Astrocyte (in vitro differentiated cells and primary cell): ENCODE results near the gene CYP2B6. TPM values are rescaled to one million over a fixed set of nuclear protein-coding genes. Genes with fewer than 3 reads are reported as not detected.
A peak's percentile ranks its signal among the peaks of the same experiment; 100 is the strongest.

Experiments
- DNase-seq: peaks from one replicate; pipeline ENCODE4 v3.0.0-alpha.2; 2010; ENCODE audit warnings: low read depth
- FAIRE-seq: peaks from 2 replicates; lab custom pipeline; 2011; peaks lifted over from hg19 to GRCh38; lab: Jason Lieb, UNC
- H2AFZ ChIP-seq: 2 replicates; pipeline ENCODE4 v1.6.0; 2012; ENCODE audit warnings: low read depth, low read length, inconsistent platforms
- H3K27ac ChIP-seq: 2 replicates; pipeline ENCODE4 v1.5.1; 2011; ENCODE audit warnings: low read depth, low read length, inconsistent platforms
- H3K27me3 ChIP-seq: 2 replicates; pipeline ENCODE4 v1.6.0; 2011; ENCODE audit warnings: low read length, inconsistent platforms; ENCODE audit not compliant: insufficient read depth
- H3K36me3 ChIP-seq: 2 replicates; pipeline ENCODE4 v1.5.1; 2011; ENCODE audit warnings: low read length, inconsistent platforms; ENCODE audit not compliant: insufficient read depth
- H3K4me1 ChIP-seq: 2 replicates; pipeline ENCODE4 v1.5.1; 2011; ENCODE audit warnings: low read length, inconsistent platforms; ENCODE audit not compliant: insufficient read depth
- H3K4me2 ChIP-seq: 2 replicates; pipeline ENCODE4 v1.6.0; 2012; ENCODE audit warnings: low read length, inconsistent platforms
- H3K4me3 ChIP-seq: 2 replicates; pipeline ENCODE4 v1.5.1; 2011; ENCODE audit warnings: low read depth, mild to moderate bottlenecking, low read length, inconsistent platforms; ENCODE audit not compliant: insufficient read depth
- H3K79me2 ChIP-seq: 2 replicates; pipeline ENCODE4 v1.6.0; 2012; ENCODE audit warnings: mild to moderate bottlenecking, low read length, inconsistent platforms; ENCODE audit not compliant: insufficient read depth
- H3K9ac ChIP-seq: 2 replicates; pipeline ENCODE4 v1.6.0; 2012; ENCODE audit warnings: mild to moderate bottlenecking, low read length, inconsistent platforms
- H3K9me3 ChIP-seq: 2 replicates; pipeline ENCODE4 v1.5.1; 2012; ENCODE audit warnings: low read depth, mild to moderate bottlenecking, low read length, inconsistent platforms; ENCODE audit not compliant: insufficient read depth
- H4K20me1 ChIP-seq: 2 replicates; pipeline ENCODE4 v1.6.0; 2012; ENCODE audit warnings: low read length, inconsistent platforms; ENCODE audit not compliant: insufficient read depth
- H3K27ac Mint-ChIP-seq: one replicate; pipeline ENCODE4 v1.8.0; 2021; ENCODE audit warnings: mild to moderate bottlenecking, mixed read lengths; ENCODE audit not compliant: unreplicated experiment
- H3K27me3 Mint-ChIP-seq: one replicate; pipeline ENCODE4 v1.8.0; 2021; ENCODE audit warnings: low read depth, mixed read lengths; ENCODE audit not compliant: unreplicated experiment
- H3K36me3 Mint-ChIP-seq: one replicate; pipeline ENCODE4 v1.8.0; 2021; ENCODE audit warnings: low read depth, mixed read lengths; ENCODE audit not compliant: unreplicated experiment
- H3K4me1 Mint-ChIP-seq: one replicate; pipeline ENCODE4 v1.8.0; 2021; ENCODE audit warnings: low read depth, mixed read lengths; ENCODE audit not compliant: unreplicated experiment
- H3K4me3 Mint-ChIP-seq: one replicate; pipeline ENCODE4 v1.8.0; 2021; ENCODE audit warnings: mild to moderate bottlenecking, moderate library complexity, mixed read lengths; ENCODE audit not compliant: unreplicated experiment
- H3K9me3 Mint-ChIP-seq: one replicate; pipeline ENCODE4 v1.8.0; 2021; ENCODE audit warnings: mild to moderate bottlenecking, mixed read lengths; ENCODE audit not compliant: unreplicated experiment
- CTCF ChIP-seq: IDR thresholded peaks from 2 replicates; pipeline ENCODE4 v1.5.1; 2011; ENCODE audit warnings: low read depth, mild to moderate bottlenecking, inconsistent platforms, low read length, moderate library complexity; ENCODE audit not compliant: insufficient read depth
- EZH2 ChIP-seq: IDR thresholded peaks from 2 replicates; pipeline ENCODE4 v1.6.1; 2012; ENCODE audit warnings: mild to moderate bottlenecking, low read length, inconsistent platforms; ENCODE audit not compliant: insufficient read depth
- total RNA-seq: library from RNA; stranded (reverse); gene quantifications from 2 replicates; pipeline ENCODE4 v1.2.1, GENCODE V29; 2021

Gene CYP2B6
- total RNA-seq, 1 donor from 2014 or later = not detected

DNA sequence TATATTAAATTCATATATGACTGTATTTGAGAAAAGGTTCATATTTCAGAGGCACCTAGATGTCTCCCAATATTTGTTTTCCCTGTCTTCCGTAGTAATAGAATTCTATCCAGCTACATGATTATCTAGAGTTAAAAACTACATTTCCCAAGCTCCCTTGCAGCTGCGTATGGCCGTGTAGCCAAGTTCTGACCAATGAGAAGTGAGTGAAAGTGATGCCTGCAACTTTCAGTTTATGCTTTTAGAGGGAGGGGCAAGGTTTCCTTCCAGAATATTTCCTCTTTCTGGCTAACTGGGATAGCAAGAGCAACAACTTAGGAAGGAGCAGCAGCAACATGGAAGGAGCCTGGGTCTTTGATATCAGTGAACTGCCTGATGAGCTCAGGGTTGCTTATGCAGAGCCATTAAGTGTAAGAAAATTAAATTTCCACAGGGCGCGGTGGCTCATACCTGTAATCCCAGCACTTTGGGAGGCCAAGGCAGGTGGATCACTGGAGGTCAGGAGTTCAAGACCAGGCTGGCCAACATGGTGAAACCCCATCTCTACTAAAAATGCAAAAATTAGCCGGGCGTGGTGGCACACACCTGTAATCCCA lies 74.0 kb downstream of the CYP2B6 start:
- H3K4me1 ChIP-seq = no peaks in the 10 kb centered on the region
- peaks cover 13% of the 10 kb centered on the region for H3K27me3 Mint-ChIP-seq
- no peak overlapping the region for H3K4me3 ChIP-seq
- H3K9me3 Mint-ChIP-seq = peaks cover 2% of the 10 kb centered on the region
- no peaks in the 10 kb centered on the region for H3K27me3 ChIP-seq
- no peak overlapping the region for H3K27ac Mint-ChIP-seq
- H3K79me2 ChIP-seq = no peaks in the 10 kb centered on the region
- no peak overlapping the region for H3K27ac ChIP-seq
- no peak overlapping the region for H3K9ac ChIP-seq
- DNase-seq (peak; percentile 2), FAIRE-seq (no peak)
- H3K9me3 ChIP-seq = no peaks in the 10 kb centered on the region
- H3K36me3 ChIP-seq = no peaks in the 10 kb centered on the region
- no peak for TF ChIP-seq EZH2
- no peak for TF ChIP-seq CTCF
- H3K4me3 Mint-ChIP-seq = no peak overlapping the region
- H3K4me2 ChIP-seq = no peak overlapping the region
- H2AFZ ChIP-seq = peak overlapping the region; percentile 34
- no peaks in the 10 kb centered on the region for H4K20me1 ChIP-seq
- no peaks in the 10 kb centered on the region for H3K4me1 Mint-ChIP-seq
- no peaks in the 10 kb centered on the region for H3K36me3 Mint-ChIP-seq

Other genes with a start within 250 kb of the CYP2B6 start
- 9.6 and 10.1 TPM in 2 replicates for gene ACTMAP, start 240.8 kb upstream of the CYP2B6 start, total RNA-seq
- 60.0 and 67.0 TPM in 2 replicates for gene SNRPA, start 240.1 kb upstream of the CYP2B6 start, total RNA-seq
- 2.5 TPM in 2 replicates for gene MIA, start 215.8 kb upstream of the CYP2B6 start, total RNA-seq
- gene RAB4B, start 213.0 kb upstream of the CYP2B6 start, total RNA-seq = 18.8 and 21.0 TPM in 2 replicates
- 82.1 and 84.6 TPM in 2 replicates for gene EGLN2, start 192.1 kb upstream of the CYP2B6 start, total RNA-seq
- not detected in 2 replicates for gene CYP2A6, start 140.8 kb upstream of the CYP2B6 start, total RNA-seq
- not detected in 2 replicates for gene CYP2A7, start 109.1 kb upstream of the CYP2B6 start, total RNA-seq
- gene CYP2A13, start 97.2 kb downstream of the CYP2B6 start, total RNA-seq = not detected in 2 replicates
- not detected in 2 replicates for gene CYP2F1, start 123.2 kb downstream of the CYP2B6 start, total RNA-seq
- gene CYP2S1, start 201.9 kb downstream of the CYP2B6 start, total RNA-seq = 6.2 and 11.1 TPM in 2 replicates
- gene AXL, start 227.9 kb downstream of the CYP2B6 start, total RNA-seq = 134 and 156 TPM in 2 replicates